Vagina (tissue), 2 donors: ENCODE results near the gene SLC30A3. TPM values are rescaled to one million over a fixed set of nuclear protein-coding genes. Genes with fewer than 3 reads are reported as not detected.
"Not testable (repeated sequence)": the region's sequence is repeated elsewhere in the genome, so short reads cannot be mapped to it uniquely, and the experiment has no call there.

Experiments
- DNase-seq, 2 donors: peaks; one replicate each; pipeline ENCODE4 v3.0.0-alpha.2; 2017; ENCODE audit errors: extremely low spot score in 2 of 2
- H3K27ac ChIP-seq: fragments of 200-600 bp; sonication (generic); one replicate; pipeline ENCODE4 v1.5.1; 2019
- H3K27me3 ChIP-seq: fragments of 200-600 bp; sonication (generic); one replicate; pipeline ENCODE4 v1.5.1; 2019
- H3K36me3 ChIP-seq, 2 donors: fragments of 200-600 bp; sonication (generic); one replicate each; pipeline ENCODE4 v1.5.1; 2017 to 2019
- H3K4me1 ChIP-seq: fragments of 200-600 bp; sonication (generic); one replicate; pipeline ENCODE4 v1.5.1; 2019
- H3K4me3 ChIP-seq, 2 donors: fragments of 200-600 bp; sonication (generic); 1 replicate in 1 of 2; 2 replicates in 1 of 2; pipeline ENCODE4 v1.5.1; 2016 to 2019
- H3K9me3 ChIP-seq: fragments of 200-600 bp; sonication (generic); one replicate; pipeline ENCODE4 v1.5.1; 2019
- CTCF ChIP-seq, 3 experiments: fragments of 450-650 bp in 2 of 3; fragments of 200-600 bp in 1 of 3; sonication (generic) in 1 of 3; IDR thresholded peaks; one replicate each; pipeline ENCODE4 v1.5.1; 2017 to 2019; ENCODE audit warnings: antibody characterized with exemption in 3 of 3, mild to moderate bottlenecking in 2 of 3, moderate library complexity in 2 of 3
- POLR2A ChIP-seq, 2 donors: fragments of 450-650 bp; IDR thresholded peaks; one replicate each; pipeline ENCODE4 v1.6.1; 2017; ENCODE audit warnings: antibody characterized with exemption in 2 of 2, mild to moderate bottlenecking in 2 of 2, moderate library complexity in 2 of 2
- POLR2AphosphoS5 ChIP-seq, 2 donors: sonication (generic); formaldehyde crosslinking; IDR thresholded peaks; one replicate each; pipeline ENCODE4 v1.9.0; 2017; ENCODE audit warnings: antibody characterized with exemption in 2 of 2, mild to moderate bottlenecking in 2 of 2, low read depth in 1 of 2; ENCODE audit not compliant: insufficient read depth in 1 of 2
- intact Hi-C: fragments of 100-400 bp; cut with DNase I; formaldehyde crosslinking; loops from one replicate; pipeline ENCODE4 v1.15.1; 2023
- total RNA-seq: library from RNA; depleted of rRNA; stranded (reverse); fragments of >200 nt; gene quantifications from one replicate; pipeline ENCODE4 v1.2.3, GENCODE V29; 2016

Gene SLC30A3
- total RNA-seq, 1 donor from 2014 or later, result 1.2 TPM

GRCh38 chr2:27270670-27271069 lies 7.8 kb upstream of the SLC30A3 start:
- H3K9me3 ChIP-seq, result no peaks in the 10 kb centered on the region
- TF ChIP-seq CTCF (IDR thresholded peaks at IDR 0.05), result no peak
- TF ChIP-seq POLR2AphosphoS5 (IDR thresholded peaks at IDR 0.05; ENCODE audit: insufficient read depth in 1 of 2, low read depth in 1 of 2), result no peak
- no peak for TF ChIP-seq POLR2A (IDR thresholded peaks at IDR 0.05)
- H3K27me3 ChIP-seq, result peaks cover 1% of the 10 kb centered on the region
- no peak overlapping the region for H3K27ac ChIP-seq
- DNase-seq, result no peak
- no peaks in the 10 kb centered on the region for H3K36me3 ChIP-seq
- intact Hi-C loops, result no loop called here
- H3K4me1 ChIP-seq, result no peaks in the 10 kb centered on the region
- no peak overlapping the region for H3K4me3 ChIP-seq

GRCh38 chr2:27270131-27270530 lies 7.3 kb upstream of the SLC30A3 start:
- TF ChIP-seq CTCF (IDR thresholded peaks at IDR 0.05) (no peak), POLR2AphosphoS5 (IDR thresholded peaks at IDR 0.05; ENCODE audit: insufficient read depth in 1 of 2, low read depth in 1 of 2) (no peak)
- no peak for DNase-seq
- Histone ChIP-seq H3K4me3 (no peak overlapping the region), H3K27ac (no peak overlapping the region), H3K9me3 (no peaks in the 10 kb centered on the region), H3K27me3 (peaks cover 4% of the 10 kb centered on the region), H3K4me1 (peaks cover under 1% of the 10 kb centered on the region), H3K36me3 (no peaks in the 10 kb centered on the region)
- intact Hi-C loops, result no loop called here

- H3K36me3 ChIP-seq, H3K9me3 ChIP-seq, intact Hi-C loops, DNase-seq, H3K27ac ChIP-seq, H3K4me3 ChIP-seq: not testable (repeated sequence)
- Histone ChIP-seq H3K27me3 (peaks cover 15% of the 10 kb centered on the region), H3K4me1 (peaks cover 19% of the 10 kb centered on the region)
These were observed 5.4 kb upstream of the SLC30A3 start for GRCh38 chr2:27268296-27268695.

GRCh38 chr2:27265536-27265870 lies 2.7 kb upstream of the SLC30A3 start:
- H3K27me3 ChIP-seq, result peaks cover 30% of the 10 kb centered on the region
- intact Hi-C loops, result no loop called here

GRCh38 chr2:27264753-27265535 lies 2.1 kb upstream of the SLC30A3 start:
- Histone ChIP-seq H3K27ac (no peak overlapping the region), H3K4me3 (peak overlapping the region; percentile 24 to 33), H3K9me3 (no peaks in the 10 kb centered on the region), H3K4me1 (peaks cover 31% of the 10 kb centered on the region), H3K36me3 (no peaks in the 10 kb centered on the region), H3K27me3 (peaks cover 30% of the 10 kb centered on the region)
- intact Hi-C loops, result no loop called here
- no peak for TF ChIP-seq CTCF (IDR thresholded peaks at IDR 0.05)
- no peak for DNase-seq

More at GRCh38 chr2:27265536-27265870, 2.7 kb upstream of the SLC30A3 start:
- no peak for DNase-seq
- Histone ChIP-seq H3K4me1 (peaks cover 31% of the 10 kb centered on the region), H3K9me3 (no peaks in the 10 kb centered on the region), H3K27ac (no peak overlapping the region), H3K4me3 (no peak overlapping the region), H3K36me3 (no peaks in the 10 kb centered on the region)
- no peak for TF ChIP-seq POLR2AphosphoS5 (IDR thresholded peaks at IDR 0.05; ENCODE audit: insufficient read depth in 1 of 2, low read depth in 1 of 2)

- TF ChIP-seq POLR2AphosphoS5 (IDR thresholded peaks at IDR 0.05; ENCODE audit: insufficient read depth in 1 of 2, low read depth in 1 of 2) (no peak), CTCF (IDR thresholded peaks at IDR 0.05) (no peak), POLR2A (IDR thresholded peaks at IDR 0.05) (no peak)
- Histone ChIP-seq H3K27me3 (peaks cover 30% of the 10 kb centered on the region), H3K9me3 (no peaks in the 10 kb centered on the region), H3K4me3 (peak overlapping the region; percentile 24 to 33), H3K36me3 (no peaks in the 10 kb centered on the region), H3K4me1 (peaks cover 31% of the 10 kb centered on the region), H3K27ac (no peak overlapping the region)
- DNase-seq, result no peak
- intact Hi-C loops, result no loop called here
These were observed 1.5 kb upstream of the SLC30A3 start for GRCh38 chr2:27264253-27264752.
